Lower leg skin (tissue), 4 donors: ENCODE data around the gene TMEM140. TPM values are rescaled to one million over a fixed set of nuclear protein-coding genes. Genes with fewer than 3 reads are reported as not detected.

Experiments
- DNase-seq, 2 donors: peaks; one replicate each; pipeline ENCODE4 v3.0.0-alpha.2; 2019; ENCODE audit warnings: low spot score in 2 of 2
- H3K4me3 ChIP-seq: fragments of 200-600 bp; sonication (generic); 2 replicates; pipeline ENCODE4 v1.5.1; 2017; ENCODE audit warnings: mild to moderate bottlenecking, low read depth; ENCODE audit not compliant: poor library complexity, severe bottlenecking
- CTCF ChIP-seq, 3 donors: fragments of 450-650 bp; IDR thresholded peaks; one replicate each; pipeline ENCODE4 v1.5.1; 2016; ENCODE audit warnings: antibody characterized with exemption in 3 of 3, mild to moderate bottlenecking in 3 of 3, moderate library complexity in 2 of 3
- POLR2A ChIP-seq, 2 donors: fragments of 450-650 bp; IDR thresholded peaks; one replicate each; pipeline ENCODE4 v1.6.1; 2016 to 2017; ENCODE audit warnings: antibody characterized with exemption in 2 of 2, mild to moderate bottlenecking in 1 of 2, moderate library complexity in 1 of 2
- WGBS, 2 donors: methylation state at CpG; one replicate each; pipeline ENCODE4 v1.1.5; 2018; 5-methylcytosine and 5-hydroxymethylcytosine counted together
- intact Hi-C: fragments of 100-400 bp; cut with DNase I; formaldehyde crosslinking; loops from one replicate; pipeline ENCODE4 v1.15.0; 2023; ENCODE audit warnings: low total_unique reads
- total RNA-seq, 4 donors: library from RNA; depleted of rRNA; stranded (reverse); fragments of >200 nt; gene quantifications; one replicate each; pipeline ENCODE4 v1.1.0, GENCODE V29; 2016

The TMEM140 gene
- total RNA-seq, 4 donors from 2014 or later, result 4.3 to 8.6 (median 7.9) TPM

- no peak overlapping the region for H3K4me3 ChIP-seq
- TF ChIP-seq POLR2A (IDR thresholded peaks at IDR 0.05) (no peak), CTCF (IDR thresholded peaks at IDR 0.05) (no peak)
- intact Hi-C loops, result no loop called here
- peak in 1 of 2 donors; percentile 25 for DNase-seq
- WGBS, 2 donors, result 93 to 97% methylated on average over 10 to 12 of the region's 14 CpGs
These were observed 48.2 kb downstream of the TMEM140 start for GRCh38 chr7:135195968-135196629.

GRCh38 chr7:135197343-135197742 lies 49.5 kb downstream of the TMEM140 start:
- TF ChIP-seq POLR2A (IDR thresholded peaks at IDR 0.05), result no peak
- no peak for TF ChIP-seq CTCF (IDR thresholded peaks at IDR 0.05)
- 94 to 96% methylated on average over 2 of the region's 2 CpGs for WGBS, 2 donors
- no peak overlapping the region for H3K4me3 ChIP-seq
- intact Hi-C loops, result no loop called here
- DNase-seq, result peak in 1 of 2 donors; percentile 68

- TF ChIP-seq CTCF (IDR thresholded peaks at IDR 0.05) (no peak), POLR2A (IDR thresholded peaks at IDR 0.05) (no peak)
- intact Hi-C loops, result no loop called here
- 87 to 89% methylated on average over 15 of the region's 15 CpGs for WGBS, 2 donors
- DNase-seq, result peak in 1 of 2 donors; percentile 40
- H3K4me3 ChIP-seq, result no peak overlapping the region
These were observed 50.2 kb downstream of the TMEM140 start for GRCh38 chr7:135197906-135198655.

GRCh38 chr7:135199439-135199838 lies 51.6 kb downstream of the TMEM140 start:
- TF ChIP-seq POLR2A (IDR thresholded peaks at IDR 0.05) (no peak), CTCF (IDR thresholded peaks at IDR 0.05) (no peak)
- no peak for DNase-seq
- H3K4me3 ChIP-seq, result no peak overlapping the region
- WGBS, 2 donors, result 93 to 97% methylated on average over 4 of the region's 4 CpGs
- intact Hi-C loops, result no loop called here

- no peak overlapping the region for H3K4me3 ChIP-seq
- WGBS, 2 donors, result 52 to 70% methylated on average over 3 of the region's 3 CpGs
- intact Hi-C loops, result no loop called here
- TF ChIP-seq POLR2A (IDR thresholded peaks at IDR 0.05) (no peak), CTCF (IDR thresholded peaks at IDR 0.05) (no peak)
- no peak for DNase-seq
These were observed 53.0 kb downstream of the TMEM140 start for GRCh38 chr7:135200821-135201331.
